Measurements from ENCODE around the gene KIF20A. TPM values are rescaled to one million over a fixed set of nuclear protein-coding genes. Genes with fewer than 3 reads are reported as not detected.
"Not testable (repeated sequence)": the region's sequence is repeated elsewhere in the genome, so short reads cannot be mapped to it uniquely, and the experiment has no call there.

The KIF20A gene
- polyA plus RNA-seq, 5 donors: 32.3 to 94.5 (median 49.2) TPM

DNA sequence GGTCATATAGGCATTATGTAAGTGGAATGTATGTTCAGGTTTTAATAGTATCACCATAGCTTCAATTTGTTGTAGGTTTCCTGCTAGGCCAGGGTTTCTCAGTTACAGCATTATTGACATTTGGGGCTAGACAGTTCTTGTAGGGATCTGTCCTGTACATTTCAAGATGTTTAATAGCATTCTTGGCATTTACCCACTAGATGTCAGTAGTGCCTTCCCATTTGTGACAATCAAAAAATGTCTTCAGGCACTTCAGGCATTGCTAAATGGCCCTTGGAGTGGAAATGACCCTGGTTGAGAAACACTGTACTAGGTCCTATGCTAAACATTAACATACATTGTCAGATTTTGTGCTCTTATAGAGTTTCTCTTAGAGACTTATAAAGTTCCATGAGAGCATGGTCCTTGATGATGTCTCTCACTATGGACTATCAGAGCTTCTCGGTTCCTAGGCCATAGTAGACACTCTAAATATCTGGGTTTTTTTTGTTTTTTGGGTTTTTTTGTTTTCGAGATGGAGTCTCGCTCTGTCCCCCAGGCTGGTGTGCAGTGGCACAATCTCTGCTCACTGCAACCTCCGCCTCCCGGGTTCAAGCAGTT lies 1.4 kb downstream of the KIF20A start:
- peak; percentile 23 to 42 for DNase-seq

- no peak for DNase-seq
Observed at GRCh38 chr5:138180841-138181240, 1.9 kb downstream of the KIF20A start.

- no peak for DNase-seq
Observed at GRCh38 chr5:138182808-138183207, 3.9 kb downstream of the KIF20A start.

GRCh38 chr5:138186002-138186447 lies 7.1 kb downstream of the KIF20A start:
- DNase-seq: no peak

DNA sequence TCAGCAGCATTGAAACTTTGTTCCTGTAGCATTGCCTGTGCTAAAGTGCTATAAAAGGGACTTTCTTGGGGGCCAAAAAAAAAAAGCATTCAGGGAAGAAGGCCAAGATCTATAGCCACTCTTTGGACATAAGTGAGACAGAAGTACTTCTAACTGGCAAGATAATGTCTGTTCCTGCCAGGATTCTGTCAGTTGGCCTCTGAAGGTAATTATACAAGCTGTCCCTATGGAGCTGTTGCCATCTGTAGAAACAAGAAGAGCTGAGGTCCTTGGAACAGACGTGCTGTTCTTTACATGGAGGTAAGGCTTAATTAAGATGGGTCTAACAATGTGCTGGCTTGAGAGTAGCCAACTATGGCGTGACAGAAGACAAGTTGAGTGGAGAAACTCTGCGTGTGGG lies 9.7 kb downstream of the KIF20A start:
- no peak for DNase-seq

GRCh38 chr5:138192826-138193225 lies 13.9 kb downstream of the KIF20A start:
- no peak for DNase-seq

GRCh38 chr5:138193859-138194258 lies 14.9 kb downstream of the KIF20A start:
- not testable (repeated sequence) for DNase-seq

DNA sequence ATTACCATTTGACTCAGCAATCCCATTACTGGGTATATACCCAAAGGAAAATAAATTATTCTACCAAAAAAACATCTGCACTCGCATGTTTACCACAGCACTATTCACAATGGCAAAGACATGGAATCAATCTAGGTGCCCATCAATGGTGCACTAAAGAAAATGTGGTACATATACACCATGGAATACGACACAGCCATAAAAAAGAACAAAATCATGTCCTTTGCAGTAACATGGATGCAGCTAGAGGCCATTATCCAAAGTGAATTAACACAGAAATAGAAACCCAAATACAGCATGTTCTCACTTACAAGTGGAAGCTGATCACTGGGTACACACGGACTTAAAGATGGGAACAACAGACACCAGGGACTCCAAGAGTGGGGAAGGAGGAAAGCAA lies 32.1 kb downstream of the KIF20A start:
- DNase-seq: no peak

DNA sequence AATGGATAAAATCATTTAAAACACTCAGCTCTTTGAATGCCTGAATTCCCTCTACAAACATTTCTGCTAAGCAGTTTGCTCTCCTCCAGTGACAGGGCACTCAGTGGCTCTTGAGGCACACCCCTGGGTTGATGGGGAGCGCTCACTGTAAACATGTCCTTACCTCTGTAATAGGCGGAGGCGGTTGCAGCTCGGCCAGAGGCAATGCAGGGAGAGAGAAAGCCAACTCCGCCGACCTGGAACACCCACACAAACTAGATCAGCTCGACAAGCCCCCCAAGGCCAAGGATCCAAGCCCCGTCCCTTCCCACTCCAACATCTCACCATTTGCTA lies 33.9 kb downstream of the KIF20A start:
- DNase-seq: no peak

- peak; percentile 93 to 96 for DNase-seq
Observed at GRCh38 chr5:138213161-138214029, 34.5 kb downstream of the KIF20A start, which contains the start of gene CDC23. TSS of gene CDC23 (minus strand) at chr5:138213323. CDS start at chr5:138213312, 11 bp downstream.

GRCh38 chr5:138216799-138217198 lies 37.9 kb downstream of the KIF20A start:
- no peak for DNase-seq

DNA sequence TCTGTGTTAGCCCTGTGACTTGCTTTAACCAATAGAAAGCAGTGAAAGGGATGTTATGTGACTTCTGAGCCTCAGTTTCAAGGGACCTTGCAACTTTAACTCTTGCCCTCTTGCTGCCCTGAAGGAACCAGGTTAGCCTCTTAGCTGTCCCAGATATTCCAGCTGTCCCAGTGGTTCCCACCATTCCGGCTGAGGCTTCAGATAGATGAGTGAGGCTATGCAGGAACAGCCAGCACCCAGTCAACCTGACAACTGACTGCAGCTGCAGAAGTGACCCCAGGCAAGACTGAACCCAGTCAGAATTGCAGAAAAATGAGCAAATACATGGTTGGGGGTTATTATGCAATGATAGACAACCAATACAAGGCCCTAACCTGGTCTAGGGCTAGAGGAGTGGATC lies 44.6 kb downstream of the KIF20A start:
- no peak for DNase-seq

DNA sequence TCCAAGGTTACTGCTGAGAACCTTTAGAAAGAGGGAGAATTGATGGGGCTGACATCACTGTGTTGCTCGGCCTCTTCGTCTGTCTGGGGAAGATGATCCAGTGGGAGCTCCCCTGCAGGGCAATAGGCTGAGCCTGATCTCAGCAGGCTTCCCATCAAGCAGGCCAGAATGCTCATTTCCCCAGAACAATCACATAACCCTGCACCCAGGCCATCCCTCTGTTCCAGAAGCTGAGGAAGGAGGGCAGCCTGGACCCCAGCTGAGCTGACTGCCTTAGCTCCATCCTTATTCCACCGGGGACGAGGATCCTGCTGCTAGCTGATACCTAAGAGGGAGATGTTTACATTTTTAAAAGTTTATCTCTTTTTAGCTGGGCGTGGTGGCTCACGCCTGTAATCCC lies 45.8 kb downstream of the KIF20A start:
- no peak for DNase-seq

- DNase-seq: no peak
Observed at GRCh38 chr5:138226910-138227309, 48.0 kb downstream of the KIF20A start.

- DNase-seq: no peak
Observed at GRCh38 chr5:138229387-138229786, 50.5 kb downstream of the KIF20A start.

DNA sequence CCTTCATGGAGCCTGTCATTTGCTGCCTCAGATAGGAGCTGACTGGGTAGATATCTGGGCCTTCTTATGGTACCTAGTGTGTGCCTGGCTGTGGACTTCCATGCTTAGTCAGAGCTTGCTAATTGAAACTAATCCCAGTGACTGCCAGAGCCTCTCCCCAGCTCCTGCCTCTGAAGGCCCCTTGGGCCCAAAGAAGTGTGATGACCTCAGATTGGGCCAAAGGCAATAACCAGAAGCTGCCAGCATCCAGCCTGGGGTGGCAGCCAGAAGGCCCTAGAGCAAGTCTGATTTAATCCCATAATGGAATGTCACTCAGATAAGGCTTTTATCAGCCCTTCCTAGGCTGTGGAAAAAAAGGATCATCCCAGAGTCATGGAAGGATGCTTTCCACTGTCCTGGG lies 51.3 kb downstream of the KIF20A start:
- DNase-seq: no peak

- DNase-seq: no peak
Observed at GRCh38 chr5:138230981-138231589, 52.2 kb downstream of the KIF20A start.

DNA sequence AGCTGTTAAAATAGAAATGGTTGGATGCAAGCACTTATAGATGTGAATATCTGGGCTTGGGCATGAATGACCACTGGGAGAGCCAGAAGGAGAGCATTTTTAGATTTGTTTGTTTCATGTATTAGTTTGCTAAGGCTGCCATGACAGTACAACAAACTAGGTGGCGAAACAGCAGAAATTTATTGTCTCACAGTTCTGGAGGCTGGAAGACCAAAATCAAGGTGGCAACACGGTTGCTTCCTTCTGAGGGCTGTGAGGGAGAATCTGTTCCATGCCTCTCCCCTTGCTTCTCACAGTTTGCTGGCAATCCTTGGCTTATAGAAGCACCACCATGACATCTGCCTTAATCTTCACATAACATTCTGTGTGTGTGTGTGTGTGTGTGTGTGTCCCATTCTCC lies 54.4 kb downstream of the KIF20A start:
- DNase-seq: no peak

DNA sequence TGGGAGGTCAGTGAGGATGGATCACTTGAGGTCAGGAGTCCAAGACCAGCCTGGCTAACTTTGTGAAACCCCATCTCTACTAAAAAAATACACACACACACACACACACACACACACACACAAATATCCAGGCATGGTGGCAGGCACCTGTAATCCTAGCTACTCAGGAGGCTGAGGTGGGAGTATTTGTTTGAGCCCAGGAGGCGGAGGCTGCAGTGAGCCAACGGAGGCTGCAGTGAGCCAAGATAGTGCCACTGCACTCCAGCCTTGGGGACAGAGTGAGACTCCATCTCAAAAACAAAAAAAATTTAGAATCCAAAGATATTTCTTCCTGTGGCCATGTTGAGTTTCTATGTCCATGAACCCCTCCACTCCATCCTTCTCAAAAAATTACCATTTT lies 55.7 kb downstream of the KIF20A start:
- DNase-seq: no peak
